MM.1S (cell line): ENCODE measurements around the gene ANXA8.

Experiments used
- DNase-seq: peaks from one replicate; pipeline ENCODE4 v3.0.0-alpha.2; 2015
- H2AFZ ChIP-seq: fragments of 300-600 bp; sonication (generic); 2 replicates; pipeline ENCODE4 v1.6.0; 2016; ENCODE audit warnings: antibody characterized with exemption, low read length
- H3F3A ChIP-seq: fragments of 300-600 bp; sonication (generic); 2 replicates; pipeline ENCODE4 v1.6.1; 2016; ENCODE audit warnings: mild to moderate bottlenecking, antibody characterized with exemption, low read length, moderate library complexity, mixed read lengths; ENCODE audit not compliant: insufficient read depth
- H3K27ac ChIP-seq: fragments of 300-600 bp; sonication (generic); 2 replicates; pipeline ENCODE4 v1.5.1; 2016; ENCODE audit warnings: mild to moderate bottlenecking, low read length
- H3K27me3 ChIP-seq: fragments of 300-600 bp; sonication (generic); replicated peaks from 2 replicates; pipeline ENCODE4 v1.6.0; 2016; ENCODE audit warnings: low read length; ENCODE audit not compliant: insufficient read depth
- H3K36me3 ChIP-seq: fragments of 300-600 bp; sonication (generic); replicated peaks from 2 replicates; pipeline ENCODE4 v1.6.1; 2016; ENCODE audit warnings: mild to moderate bottlenecking, low read length, mixed read lengths; ENCODE audit not compliant: insufficient read depth
- H3K4me1 ChIP-seq: fragments of 300-600 bp; sonication (generic); 2 replicates; pipeline ENCODE4 v1.6.1; 2016; ENCODE audit warnings: low read length, mixed read lengths
- H3K4me2 ChIP-seq: fragments of 300-600 bp; sonication (generic); 2 replicates; pipeline ENCODE4 v1.6.0; 2016; ENCODE audit warnings: low read depth, low read length
- H3K4me3 ChIP-seq: fragments of 300-600 bp; sonication (generic); 2 replicates; pipeline ENCODE4 v1.5.1; 2016; ENCODE audit warnings: low read length, mixed read lengths
- H3K79me2 ChIP-seq: fragments of 300-600 bp; sonication (generic); 2 replicates; pipeline ENCODE4 v1.6.1; 2016; ENCODE audit warnings: mixed run types, low read length, mixed read lengths
- H3K9ac ChIP-seq: fragments of 300-600 bp; sonication (generic); 2 replicates; pipeline ENCODE4 v1.6.1; 2016; ENCODE audit warnings: low read length, mixed read lengths
- H3K9me2 ChIP-seq: fragments of 300-600 bp; sonication (generic); replicated peaks from 2 replicates; pipeline ENCODE4 v1.6.1; 2016; ENCODE audit warnings: mild to moderate bottlenecking, low read length, mixed read lengths; ENCODE audit not compliant: insufficient read depth
- H3K9me3 ChIP-seq: fragments of 300-600 bp; sonication (generic); replicated peaks from 2 replicates; pipeline ENCODE4 v1.6.1; 2016; ENCODE audit warnings: mild to moderate bottlenecking, low read length, mixed read lengths; ENCODE audit not compliant: insufficient read depth
- H4K20me1 ChIP-seq: fragments of 300-600 bp; sonication (generic); 2 replicates; pipeline ENCODE4 v1.6.1; 2016; ENCODE audit warnings: mild to moderate bottlenecking, low read length, moderate library complexity, mixed read lengths; ENCODE audit not compliant: insufficient read depth
- CTCF ChIP-seq: fragments of 300-600 bp; sonication (generic); IDR thresholded peaks from 2 replicates; pipeline ENCODE4 v1.5.1; 2016; ENCODE audit warnings: antibody characterized with exemption, low read length, mixed read lengths
- EZH2 ChIP-seq: fragments of 300-600 bp; sonication (generic); optimal IDR thresholded peaks from 2 replicates; pipeline ENCODE3; 2017; ENCODE audit warnings: low read depth, mild to moderate bottlenecking, antibody characterized with exemption, low read length, mixed read lengths
- EZH2phosphoT487 ChIP-seq: fragments of 300-600 bp; sonication (generic); IDR thresholded peaks from 2 replicates; pipeline ENCODE4 v1.6.1; 2018; ENCODE audit warnings: antibody characterized with exemption, low read length

ANXA8 gene

GRCh38 chr10:47454780-47455058 is 29.2 kb downstream of the ANXA8 start:
- TF ChIP-seq EZH2phosphoT487, result no peak
- no peak for TF ChIP-seq CTCF
- no peak for TF ChIP-seq EZH2
- no peaks in the 10 kb centered on the region for H3K9me3 ChIP-seq
- no peak overlapping the region for H3K27ac ChIP-seq
- no peaks in the 10 kb centered on the region for H3K79me2 ChIP-seq
- H3K27me3 ChIP-seq, result peaks cover 24% of the 10 kb centered on the region
- no peaks in the 10 kb centered on the region for H4K20me1 ChIP-seq
- no peak overlapping the region for H2AFZ ChIP-seq
- DNase-seq, result no peak
- H3F3A ChIP-seq, result no peaks in the 10 kb centered on the region
- H3K9ac ChIP-seq, result no peak overlapping the region
- no peaks in the 10 kb centered on the region for H3K36me3 ChIP-seq
- no peaks in the 10 kb centered on the region for H3K9me2 ChIP-seq
- H3K4me2 ChIP-seq, result no peak overlapping the region
- no peaks in the 10 kb centered on the region for H3K4me1 ChIP-seq
- H3K4me3 ChIP-seq, result no peak overlapping the region

GRCh38 chr10:47454008-47454779 is 29.7 kb downstream of the ANXA8 start:
- H4K20me1 ChIP-seq, result no peaks in the 10 kb centered on the region
- H3K36me3 ChIP-seq, result no peaks in the 10 kb centered on the region
- no peak overlapping the region for H2AFZ ChIP-seq
- no peaks in the 10 kb centered on the region for H3F3A ChIP-seq
- peaks cover 24% of the 10 kb centered on the region for H3K27me3 ChIP-seq
- H3K79me2 ChIP-seq, result no peaks in the 10 kb centered on the region
- H3K4me3 ChIP-seq, result no peak overlapping the region
- no peak overlapping the region for H3K9ac ChIP-seq
- no peak for DNase-seq
- H3K4me2 ChIP-seq, result no peak overlapping the region
- no peaks in the 10 kb centered on the region for H3K9me3 ChIP-seq
- H3K9me2 ChIP-seq, result no peaks in the 10 kb centered on the region
- TF ChIP-seq EZH2, result no peak
- no peak for TF ChIP-seq EZH2phosphoT487
- no peak for TF ChIP-seq CTCF
- no peak overlapping the region for H3K27ac ChIP-seq
- no peaks in the 10 kb centered on the region for H3K4me1 ChIP-seq

GRCh38 chr10:47453141-47454007 is 30.5 kb downstream of the ANXA8 start:
- DNase-seq, result no peak
- TF ChIP-seq EZH2phosphoT487 (no peak), CTCF (no peak), EZH2 (no peak)

More at GRCh38 chr10:47453141-47454007, 30.5 kb downstream of the ANXA8 start:
- no peak overlapping the region for H2AFZ ChIP-seq
- H3K27ac ChIP-seq, result no peak overlapping the region
- H3F3A ChIP-seq, result no peaks in the 10 kb centered on the region
- no peak overlapping the region for H3K4me3 ChIP-seq
- no peaks in the 10 kb centered on the region for H4K20me1 ChIP-seq
- H3K9me2 ChIP-seq, result no peaks in the 10 kb centered on the region
- no peaks in the 10 kb centered on the region for H3K36me3 ChIP-seq
- no peaks in the 10 kb centered on the region for H3K9me3 ChIP-seq
- peaks cover 24% of the 10 kb centered on the region for H3K27me3 ChIP-seq
- H3K79me2 ChIP-seq, result no peaks in the 10 kb centered on the region
- no peak overlapping the region for H3K9ac ChIP-seq
- H3K4me1 ChIP-seq, result no peaks in the 10 kb centered on the region
- H3K4me2 ChIP-seq, result no peak overlapping the region
